ENCODE measurements around the gene SEMA3D. TPM values are rescaled to one million over a fixed set of nuclear protein-coding genes. Genes with fewer than 3 reads are reported as not detected.

SEMA3D gene
- total and polyA plus RNA-seq, 12 donors, result 0.80 to 9.3 (median 6.6) TPM

GRCh38 chr7:85229544-85229943 is 42.7 kb upstream of the SEMA3D start:
- Histone ChIP-seq H3K4me1 (replicated peaks in 1 of 2) (no peaks in the 10 kb centered on the region), H3K36me3 (replicated peaks in 1 of 2) (no peaks in the 10 kb centered on the region), H3K27ac (no peak overlapping the region), H3K9me3 (replicated peaks in 1 of 3) (no peaks in the 10 kb centered on the region), H3K27me3 (no peaks in the 10 kb centered on the region), H3K4me3 (no peak overlapping the region)
- intact Hi-C loops (cut with DNase I), result no loop called here
- TF ChIP-seq CTCF (IDR thresholded peaks at IDR 0.05) (no peak), POLR2A (IDR thresholded peaks at IDR 0.05) (no peak)
- no peak for DNase-seq

DNA sequence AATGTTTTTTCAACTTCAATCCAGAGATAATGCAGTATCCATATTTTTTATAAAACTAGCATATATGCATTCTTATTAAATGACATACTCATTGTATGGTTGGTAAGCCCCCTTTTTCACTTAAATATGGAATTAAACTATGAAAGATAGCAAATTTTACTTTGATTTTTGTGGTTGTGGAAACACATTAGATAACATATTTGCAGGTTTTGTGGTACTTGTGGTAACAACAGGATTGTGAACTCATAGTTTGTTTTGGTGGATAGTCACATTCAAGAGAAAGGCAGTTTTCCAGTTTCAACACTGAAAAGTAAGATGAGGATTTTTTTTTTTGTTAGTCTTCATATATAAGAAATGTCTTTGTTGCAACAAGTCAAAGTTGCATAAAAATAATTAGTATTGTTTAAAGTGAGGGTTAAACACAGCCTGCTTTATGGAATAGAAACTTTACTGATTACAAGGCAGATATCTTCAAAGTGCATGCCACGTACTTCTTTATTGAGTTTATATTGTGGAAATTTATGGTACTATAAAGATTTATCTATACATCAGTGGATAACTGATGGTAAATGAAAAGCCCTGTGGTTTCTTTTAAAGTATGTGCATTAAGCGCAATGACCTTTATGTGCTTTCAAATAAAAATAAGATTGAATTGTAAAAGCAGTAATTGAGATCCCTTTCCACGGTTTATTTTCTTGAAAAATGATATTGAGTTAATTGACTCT is 39.7 kb upstream of the SEMA3D start:
- DNase-seq, result no peak
- Histone ChIP-seq H3K9me3 (replicated peaks in 1 of 3) (no peaks in the 10 kb centered on the region), H3K4me1 (replicated peaks in 1 of 2) (no peaks in the 10 kb centered on the region), H3K4me3 (no peak overlapping the region), H3K27ac (no peak overlapping the region), H3K36me3 (replicated peaks in 1 of 2) (no peaks in the 10 kb centered on the region), H3K27me3 (no peaks in the 10 kb centered on the region)
- intact Hi-C loops (cut with DNase I), result no loop called here
- TF ChIP-seq POLR2A (IDR thresholded peaks at IDR 0.05), result no peak
- TF ChIP-seq CTCF (IDR thresholded peaks at IDR 0.05), result no peak
- 81 to 85% (median 83%) methylated on average over 3 of the region's 3 CpGs for WGBS, 4 donors

DNA sequence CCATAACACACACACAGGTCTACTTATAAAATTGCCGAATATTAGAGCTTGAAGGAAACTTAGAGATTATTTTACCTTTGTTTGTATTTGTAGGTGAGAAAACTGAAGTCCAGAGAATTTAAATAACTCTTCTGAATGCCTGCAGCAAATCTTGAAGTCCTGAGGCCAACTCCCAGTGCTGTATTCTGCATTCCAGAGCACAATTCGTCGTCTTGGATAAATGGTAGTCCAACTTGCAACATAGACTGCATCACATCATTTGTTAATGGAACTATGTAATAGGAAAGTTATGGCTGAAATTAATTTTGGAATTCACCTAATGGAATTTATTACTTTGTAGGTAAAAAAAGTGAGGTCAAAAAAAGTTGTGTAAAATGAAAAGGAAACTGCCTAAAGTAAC is 37.3 kb upstream of the SEMA3D start:
- no peaks in the 10 kb centered on the region for H3K27me3 ChIP-seq
- no peak overlapping the region for H3K27ac ChIP-seq
- H3K9me3 ChIP-seq (replicated peaks in 1 of 3), result no peaks in the 10 kb centered on the region
- no peak overlapping the region for H3K4me3 ChIP-seq
- WGBS, 4 donors, result 66 to 71% (median 69%) methylated on average over 3 of the region's 3 CpGs
- TF ChIP-seq POLR2A (IDR thresholded peaks at IDR 0.05), result no peak
- no peak for TF ChIP-seq CTCF (IDR thresholded peaks at IDR 0.05)
- intact Hi-C loops (cut with DNase I), result no loop called here
- no peak for DNase-seq
- H3K4me1 ChIP-seq (replicated peaks in 1 of 2), result no peaks in the 10 kb centered on the region
- no peaks in the 10 kb centered on the region for H3K36me3 ChIP-seq (replicated peaks in 1 of 2)

DNA sequence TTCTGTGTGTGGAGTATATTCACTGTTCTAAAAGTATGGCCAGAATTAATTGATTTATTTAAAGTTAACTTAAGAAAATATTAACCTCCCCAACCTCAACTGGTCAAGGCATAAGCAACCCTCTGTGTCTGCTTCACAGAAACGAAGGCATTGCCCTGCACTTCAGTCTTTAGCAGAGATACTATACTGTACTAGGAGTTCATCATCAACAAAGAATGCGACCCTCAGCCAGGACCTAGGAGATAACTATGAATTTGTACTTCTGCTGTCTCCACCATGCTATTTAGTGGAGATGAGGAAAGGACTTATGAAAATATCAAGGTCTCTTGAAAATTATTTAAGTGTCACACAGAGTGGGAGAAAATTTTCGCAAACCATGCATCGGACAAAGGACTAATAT is 35.7 kb upstream of the SEMA3D start:
- Histone ChIP-seq H3K4me1 (replicated peaks in 1 of 2) (no peaks in the 10 kb centered on the region), H3K9me3 (replicated peaks in 1 of 3) (no peaks in the 10 kb centered on the region), H3K4me3 (no peak overlapping the region), H3K27me3 (no peaks in the 10 kb centered on the region), H3K36me3 (replicated peaks in 1 of 2) (no peaks in the 10 kb centered on the region), H3K27ac (no peak overlapping the region)
- TF ChIP-seq CTCF (IDR thresholded peaks at IDR 0.05) (no peak), POLR2A (IDR thresholded peaks at IDR 0.05) (no peak)
- DNase-seq, result no peak
- 78 to 86% (median 82%) methylated on average over 4 of the region's 4 CpGs for WGBS, 4 donors
- intact Hi-C loops (cut with DNase I), result no loop called here
